ENCODE measurements around the gene CCDC85A. TPM values are rescaled to one million over a fixed set of nuclear protein-coding genes. Genes with fewer than 3 reads are reported as not detected.

Gene CCDC85A
- total RNA-seq, 1 experiment from 2014 or later, result 0.10 TPM

GRCh38 chr2:56334622-56335021, 150.8 kb downstream of the CCDC85A start:
- no peak for ATAC-seq
- CTCF ChIA-PET, result no interaction called here
- no peak for DNase-seq (ENCODE audit: low read depth, low spot score)
- Histone ChIP-seq H3K9ac (ENCODE audit: low read length) (no peak overlapping the region), H4K20me1 (ENCODE audit: insufficient read depth) (no peaks in the 10 kb centered on the region), H3K9me3 (ENCODE audit: control insufficient read depth in 1 of 2, insufficient read depth in 1 of 2, low read depth in 1 of 2, low read length in 2 of 2) (no peaks in the 10 kb centered on the region), H3K9me2 (ENCODE audit: insufficient read depth) (no peaks in the 10 kb centered on the region), H3K4me1 (ENCODE audit: control insufficient read depth in 1 of 2, insufficient read depth in 2 of 2, low read length in 2 of 2) (no peaks in the 10 kb centered on the region), H3K27ac (ENCODE audit: low read depth, low read length) (no peak overlapping the region), H3K4me2 (ENCODE audit: low read length) (no peak overlapping the region), H3K27me3 (ENCODE audit: insufficient read depth, low read length) (no peaks in the 10 kb centered on the region), H3K79me2 (ENCODE audit: insufficient read depth, low read length) (no peaks in the 10 kb centered on the region), H3K36me3 (ENCODE audit: control insufficient read depth in 1 of 2, insufficient read depth in 2 of 2, low read length in 2 of 2) (no peaks in the 10 kb centered on the region), H2AFZ (ENCODE audit: low read depth, low read length, poor library complexity, severe bottlenecking) (no peak overlapping the region), H3K4me3 (replicated peaks in 1 of 2; ENCODE audit: low read depth in 1 of 2, low read length in 2 of 2) (no peak overlapping the region)
- no TSS peak for BruUV-seq (replicated peaks)
- TF ChIP-seq CEBPB (IDR thresholded peaks at IDR 0.05; ENCODE audit: low read depth), result no peak
- TF ChIP-seq CTCF (IDR thresholded peaks at IDR 0.05 in 2 of 3, conservative IDR thresholded peaks at IDR 0.05 in 1 of 3; ENCODE audit: borderline replicate concordance in 1 of 3, insufficient read depth in 1 of 3, low read depth in 2 of 3, low read length in 2 of 3), result no peak
- no peak for TF ChIP-seq SP1 (IDR thresholded peaks at IDR 0.05; ENCODE audit: low read depth)
- no peak for TF ChIP-seq MAX (IDR thresholded peaks at IDR 0.05)
- TF ChIP-seq ELF1 (IDR thresholded peaks at IDR 0.05; ENCODE audit: borderline replicate concordance, low read depth), result no peak
- no peak for TF ChIP-seq YY1 (IDR thresholded peaks at IDR 0.05; ENCODE audit: extremely low read depth, insufficient replicate concordance, low read depth, low read length)
- no peak for TF ChIP-seq POLR2AphosphoS5 (IDR thresholded peaks at IDR 0.05; ENCODE audit: low read depth, low read length)
- no peak for TF ChIP-seq ZFX (IDR thresholded peaks at IDR 0.05)
- no peak for TF ChIP-seq SRF (IDR thresholded peaks at IDR 0.05; ENCODE audit: low read depth)
- TF ChIP-seq RAD21 (IDR thresholded peaks at IDR 0.05; ENCODE audit: low read depth), result no peak
- TF ChIP-seq EZH2 (IDR thresholded peaks at IDR 0.05), result no peak
- intact Hi-C loops (cut with micrococcal nuclease), result no loop called here
- RAD21 ChIA-PET (ENCODE audit: low non-redundant PET in 1 of 2, low total read pairs in 2 of 2, uncharacterized antibody in 2 of 2, unreplicated experiment in 2 of 2), result no interaction called here
- POLR2A ChIA-PET, result no interaction called here

Data from HCT116 (cell line).